Limb (tissue), 2 donors: ENCODE measurements around the gene ALK.

Source experiments
- DNase-seq, 2 donors: peaks; one replicate each; pipeline ENCODE4 v3.0.0-alpha.2; 2016; ENCODE audit errors: extremely low spot score in 2 of 2

Gene ALK

DNA sequence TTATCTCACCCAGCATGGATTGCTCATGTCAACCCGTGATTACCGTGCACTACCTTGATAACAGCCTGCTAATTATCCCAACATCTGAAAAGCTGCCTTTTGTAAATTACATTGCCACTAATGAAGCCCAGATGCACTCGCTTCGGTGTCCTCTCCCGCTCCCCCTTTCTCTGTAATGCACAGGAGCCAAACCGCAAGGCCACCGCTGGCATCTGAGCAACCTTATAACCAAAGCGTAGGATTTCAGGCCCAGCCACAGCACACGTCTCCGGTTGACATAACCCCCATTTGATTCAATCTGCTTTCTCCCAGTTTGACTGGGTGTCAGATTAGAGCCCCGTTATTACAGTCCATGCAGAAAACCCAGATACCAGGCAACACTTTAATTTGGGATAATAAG lies 341.2 kb downstream of the ALK start:
- DNase-seq: peak in 1 of 2 donors; percentile 37

DNA sequence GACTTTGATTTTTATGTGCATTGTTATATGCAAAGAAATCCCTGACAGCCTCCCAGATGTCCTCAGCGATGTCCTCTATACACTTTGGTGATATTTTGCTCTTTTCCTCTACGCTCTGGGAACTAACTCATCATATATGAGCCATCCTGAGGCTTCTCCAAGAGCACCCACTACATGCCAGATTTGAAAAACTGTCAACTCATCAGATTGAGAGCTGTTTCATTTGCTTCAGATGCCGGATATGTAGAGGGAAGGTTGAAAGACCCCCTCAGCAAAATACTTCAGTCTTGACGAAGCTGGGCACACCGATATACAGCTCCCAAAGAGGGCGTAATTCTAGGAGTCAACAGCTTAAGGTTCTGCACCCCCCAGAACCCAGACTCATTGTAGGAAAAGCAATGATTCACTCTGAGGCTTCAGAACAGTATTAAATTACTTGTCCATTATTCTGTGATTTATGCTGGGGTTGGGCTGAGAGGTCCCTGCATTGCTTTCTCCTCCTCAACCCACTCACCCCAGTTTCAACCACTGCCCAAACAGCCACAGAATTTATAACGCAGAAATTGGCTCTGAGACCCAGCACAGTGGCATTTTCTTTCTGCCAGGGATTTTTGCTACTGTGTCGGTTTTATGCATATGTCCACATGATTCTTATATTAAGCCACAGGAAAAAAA lies 341.8 kb downstream of the ALK start:
- DNase-seq: no peak

DNA sequence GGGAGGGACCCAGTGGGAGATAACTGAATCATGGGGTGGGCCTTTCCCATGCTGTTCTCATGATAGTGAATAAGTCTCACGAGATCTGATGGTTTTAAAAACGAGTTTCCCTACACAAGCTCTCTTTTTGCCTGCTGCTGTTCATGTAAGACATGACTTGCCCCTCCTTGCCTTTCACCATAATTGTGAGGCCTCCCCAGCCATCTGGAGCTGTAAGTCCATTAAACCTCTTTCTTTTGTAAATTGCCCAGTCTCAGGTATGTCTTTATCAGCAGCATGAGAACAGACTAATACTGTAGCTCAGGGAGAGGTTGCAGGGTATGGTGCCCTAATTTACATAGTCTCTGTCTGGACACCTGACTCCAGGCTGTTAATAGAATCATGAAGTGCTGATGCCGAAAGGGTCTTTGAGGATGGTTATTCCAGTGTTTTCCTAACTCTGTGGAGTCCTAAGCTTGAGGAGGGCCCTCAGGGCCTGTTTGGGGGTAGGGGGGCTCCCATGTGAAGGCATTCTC lies 343.2 kb downstream of the ALK start:
- no peak for DNase-seq

DNA sequence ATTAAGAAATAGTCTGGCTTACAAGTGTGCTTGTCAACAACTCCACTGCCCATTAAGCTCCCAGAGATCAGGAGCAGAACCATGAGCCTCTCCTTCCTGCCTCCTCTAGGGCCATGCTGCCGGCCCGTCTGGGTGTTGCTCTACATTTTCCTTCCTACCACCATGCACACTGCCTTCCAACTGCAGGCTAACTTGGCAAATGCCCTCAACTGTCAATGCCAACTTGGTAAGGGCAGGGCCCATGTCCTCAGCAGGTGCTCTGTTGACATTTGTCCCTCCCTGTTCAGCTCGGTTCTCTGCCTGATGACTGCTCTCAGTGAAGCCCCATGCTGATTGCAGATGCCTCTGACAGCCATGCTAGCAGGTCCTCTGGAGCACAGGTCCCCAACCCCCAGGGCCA lies 345.2 kb downstream of the ALK start:
- no peak for DNase-seq

DNA sequence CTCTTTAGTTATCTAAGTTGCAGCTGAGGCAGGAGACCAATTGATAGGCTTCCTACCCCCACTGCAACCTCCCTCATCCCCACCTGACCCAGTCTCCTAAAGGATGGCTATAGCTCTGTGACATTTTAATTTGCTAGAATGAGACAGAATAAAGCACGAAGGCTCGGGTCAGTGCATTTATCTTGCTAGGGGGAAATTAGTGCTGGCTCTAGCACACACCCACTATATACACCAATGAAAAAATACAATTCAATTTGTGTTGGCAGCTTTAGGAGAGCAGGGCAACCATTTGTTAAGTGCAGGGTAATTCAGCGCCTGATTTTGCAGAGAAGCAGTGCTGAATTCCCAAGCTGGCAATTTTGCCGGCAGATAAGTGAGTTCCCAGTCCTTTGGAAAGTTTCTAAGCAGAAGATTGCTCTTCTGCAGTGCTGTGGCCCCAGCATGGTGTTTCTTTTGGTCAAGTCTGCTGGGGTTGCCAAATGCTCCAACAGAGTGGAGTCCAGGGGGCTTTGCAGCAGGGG lies 346.0 kb downstream of the ALK start:
- no peak for DNase-seq

DNA sequence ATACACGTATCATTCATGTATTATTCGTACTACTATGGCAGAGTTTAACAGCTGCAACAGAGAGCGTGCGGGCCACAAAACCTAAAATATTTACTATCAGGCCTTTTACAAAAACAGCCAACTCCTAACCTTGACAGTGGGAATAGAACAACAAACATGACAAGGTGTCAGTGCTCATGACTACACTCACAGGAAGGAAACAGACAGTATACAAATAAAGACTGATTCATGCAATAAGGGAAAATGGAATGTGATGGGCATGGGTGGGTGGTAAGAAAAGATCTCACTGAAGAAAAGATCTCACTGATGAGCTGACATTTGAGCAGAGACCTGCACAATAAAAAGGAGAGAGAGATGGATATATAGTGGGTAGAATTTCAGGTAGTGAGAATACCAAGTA lies 347.8 kb downstream of the ALK start:
- DNase-seq: no peak

DNA sequence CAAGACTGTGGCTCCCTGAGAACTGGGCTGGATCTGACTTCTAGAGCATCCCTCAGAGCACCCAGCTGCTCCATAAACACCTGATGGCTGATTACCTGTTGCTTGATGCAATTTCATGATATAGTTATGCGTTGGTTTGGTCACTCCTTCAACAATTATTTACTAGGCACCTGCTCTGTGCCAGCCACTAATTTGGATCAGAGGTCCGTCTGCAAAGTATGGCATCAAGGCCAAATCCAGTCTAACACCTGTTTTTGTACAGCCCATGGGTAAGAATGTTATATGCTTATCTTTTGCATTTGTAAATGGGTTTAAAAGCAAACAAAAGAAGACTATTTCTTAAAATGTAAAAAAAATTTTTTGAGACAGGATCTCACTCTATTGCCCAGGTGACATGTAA lies 348.2 kb downstream of the ALK start:
- no peak for DNase-seq

DNA sequence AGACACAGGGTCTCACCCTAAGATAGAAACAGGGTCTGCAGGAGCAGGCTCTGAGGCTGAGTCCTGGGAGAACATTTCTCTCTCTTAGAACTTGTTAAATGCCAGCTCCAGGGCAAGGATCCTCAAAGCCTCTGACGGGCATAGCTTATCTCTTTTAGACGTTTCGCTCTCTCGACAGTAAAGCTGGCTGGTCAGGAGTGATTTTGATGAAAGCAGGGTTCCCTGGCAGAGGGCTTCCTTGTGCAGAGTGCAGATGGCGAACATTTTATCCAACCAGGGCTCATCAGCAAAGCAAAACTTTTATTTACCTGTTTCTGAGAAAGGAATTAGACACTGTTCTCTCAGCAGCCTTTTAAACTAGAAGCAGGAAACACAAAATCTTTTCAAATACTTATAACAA lies 350.8 kb downstream of the ALK start:
- DNase-seq: no peak

DNA sequence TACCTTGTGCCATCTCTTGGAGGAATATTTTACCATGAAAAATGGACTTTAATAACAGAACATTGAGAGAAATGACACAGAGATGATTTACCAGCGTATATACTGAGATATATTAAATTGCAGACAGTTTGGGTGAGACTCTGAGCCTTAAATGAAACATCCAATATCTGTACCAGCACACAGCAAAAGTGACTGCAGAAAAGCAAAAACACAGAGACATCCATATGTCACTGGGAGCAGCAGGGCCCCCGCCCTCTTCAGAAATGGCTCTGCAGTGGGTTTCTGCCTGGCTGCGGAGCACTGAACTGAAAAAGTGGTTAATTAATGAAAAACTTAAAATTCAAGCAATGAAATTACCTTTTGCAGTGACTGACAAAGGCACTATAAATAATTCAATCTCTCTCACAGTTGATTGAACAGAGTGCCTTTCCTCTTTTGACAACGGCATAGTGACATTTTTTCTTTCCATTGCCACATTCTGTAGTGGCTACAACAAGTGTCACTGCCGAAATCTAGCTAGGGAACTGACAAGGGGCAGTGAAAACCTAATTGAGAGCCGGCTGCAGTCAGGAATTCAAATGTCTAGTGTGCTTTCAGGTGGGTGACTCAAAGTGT lies 353.4 kb downstream of the ALK start:
- DNase-seq: no peak

DNA sequence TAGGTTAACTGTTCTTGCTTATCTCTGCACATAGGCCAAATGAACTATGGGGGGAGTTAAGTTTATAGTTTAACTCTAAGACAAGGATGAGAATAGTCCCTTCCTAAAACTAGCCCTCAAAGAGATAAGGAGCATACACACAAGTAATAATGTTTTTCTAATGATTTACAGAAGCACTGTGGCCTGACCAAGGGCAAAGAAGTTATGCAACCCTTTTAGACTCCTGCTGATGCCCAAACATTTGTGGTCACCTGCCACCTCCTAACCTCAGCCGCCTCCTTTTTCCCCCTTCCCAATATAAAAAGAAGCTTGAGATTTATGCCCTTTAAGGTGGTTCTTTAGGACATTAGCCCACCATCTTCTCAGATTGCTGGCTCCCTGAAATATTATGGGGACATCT lies 357.7 kb downstream of the ALK start:
- DNase-seq: no peak

DNA sequence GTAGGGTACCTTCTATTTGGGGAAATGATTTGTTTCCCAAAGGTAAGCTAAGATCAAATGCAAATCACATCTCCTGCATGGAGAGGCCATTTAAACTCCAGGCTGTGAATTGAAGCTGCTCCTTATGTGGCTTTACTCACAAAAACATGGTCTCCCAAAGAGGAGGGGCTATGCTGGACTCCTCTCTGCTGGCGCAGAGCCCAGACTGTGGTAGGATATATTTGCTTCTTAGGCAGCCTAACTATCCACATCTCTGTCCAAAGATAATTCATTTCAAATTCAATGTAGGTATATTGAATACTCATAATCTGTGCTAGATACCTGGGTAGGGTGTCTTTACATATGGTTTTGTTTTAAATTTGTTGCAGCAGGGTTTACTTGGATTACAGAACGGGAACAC lies 358.5 kb downstream of the ALK start:
- peak in 1 of 2 donors; percentile 24 for DNase-seq

DNA sequence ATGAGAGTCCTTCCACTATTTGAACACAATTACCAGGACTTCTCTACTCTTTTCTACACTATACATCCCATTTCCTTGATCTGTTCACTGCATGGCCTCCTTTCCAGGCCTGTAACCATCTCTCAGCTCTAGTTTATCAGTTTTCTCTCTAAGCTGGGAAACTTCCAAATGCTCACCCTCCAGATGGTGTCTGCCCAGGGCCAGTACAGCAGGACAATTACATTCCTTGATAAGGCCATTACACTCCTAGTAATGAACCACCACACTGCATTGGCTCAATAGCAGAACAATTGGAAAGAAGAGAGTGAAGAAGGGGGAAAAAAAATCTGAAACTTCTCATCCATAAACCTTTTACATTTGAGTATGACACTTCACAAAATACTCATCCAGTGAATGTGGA lies 359.1 kb downstream of the ALK start:
- DNase-seq: no peak

DNA sequence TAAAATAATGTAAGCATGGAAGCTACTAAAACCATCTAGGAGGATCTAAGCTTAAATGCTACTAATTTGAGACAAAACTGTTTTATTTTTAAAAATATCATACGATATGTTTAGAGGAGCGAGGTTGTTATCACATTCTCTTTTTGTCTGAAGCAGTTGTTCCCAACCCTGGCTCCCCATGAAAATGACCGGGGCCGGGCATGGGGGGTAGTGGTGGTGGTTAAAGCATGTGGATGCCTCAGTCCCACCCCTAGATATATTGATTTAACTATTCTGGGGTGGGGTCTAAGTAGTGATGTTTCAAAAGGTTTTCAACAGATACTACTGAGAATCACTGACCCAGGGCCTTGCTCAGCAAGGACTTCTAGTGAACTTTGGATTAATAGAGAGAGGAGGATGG lies 359.8 kb downstream of the ALK start:
- DNase-seq: no peak

DNA sequence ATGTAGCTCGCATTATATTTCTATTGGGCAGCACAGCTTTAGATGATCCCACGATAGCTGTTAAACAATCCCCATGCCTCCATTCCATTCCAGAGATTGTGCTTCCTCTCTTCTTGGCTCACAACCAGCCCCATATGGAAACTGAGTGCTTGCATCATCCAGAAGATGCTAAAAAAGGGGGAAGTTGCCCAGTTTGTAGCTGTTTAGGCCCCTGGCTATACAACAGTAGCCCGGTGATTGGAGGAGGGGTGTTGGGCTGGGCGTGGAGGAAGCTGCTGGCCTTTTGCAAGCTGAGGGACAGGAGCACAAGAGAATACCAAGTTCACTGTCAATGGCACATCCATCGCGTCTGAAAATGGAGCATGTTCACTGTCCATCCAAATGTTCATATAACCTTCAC lies 360.2 kb downstream of the ALK start:
- peak in 1 of 2 donors; percentile 27 for DNase-seq

DNA sequence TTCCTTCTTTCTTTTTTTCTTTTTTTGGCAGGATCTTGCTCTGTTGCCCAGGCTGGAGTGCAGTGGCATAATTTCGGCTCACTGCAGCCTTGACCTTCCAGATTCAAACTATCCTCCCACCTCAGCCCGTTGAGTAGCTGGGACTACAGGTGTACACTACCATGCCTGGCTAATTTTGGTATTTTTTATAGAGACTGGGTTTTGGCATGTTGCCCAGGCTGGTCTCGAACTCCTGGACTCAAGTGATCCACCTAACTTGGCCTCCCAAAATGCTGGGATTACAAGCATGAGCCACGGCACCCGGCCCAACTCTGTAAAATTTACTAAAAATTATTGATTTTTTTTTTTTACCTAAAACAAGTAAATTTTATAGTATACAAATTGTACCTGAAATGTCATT lies 360.8 kb downstream of the ALK start:
- DNase-seq: no peak

DNA sequence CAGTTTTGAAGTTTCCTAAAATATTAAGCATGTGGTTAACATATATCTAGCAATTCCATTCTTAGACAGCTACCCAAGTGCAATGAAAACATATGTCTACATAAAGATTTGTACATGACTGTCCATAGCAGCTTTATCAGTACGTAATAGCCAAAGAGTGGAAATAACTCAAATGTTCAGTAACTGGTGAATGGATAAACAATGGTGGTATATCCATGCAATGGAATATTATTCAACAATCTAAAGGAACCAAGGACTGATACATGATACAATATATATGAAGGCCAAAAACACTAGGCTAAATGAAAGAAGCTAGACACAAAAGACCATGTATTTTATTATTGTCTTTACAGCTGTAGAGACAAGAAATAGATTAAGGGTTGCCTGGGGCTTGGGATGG lies 361.4 kb downstream of the ALK start:
- DNase-seq: no peak

DNA sequence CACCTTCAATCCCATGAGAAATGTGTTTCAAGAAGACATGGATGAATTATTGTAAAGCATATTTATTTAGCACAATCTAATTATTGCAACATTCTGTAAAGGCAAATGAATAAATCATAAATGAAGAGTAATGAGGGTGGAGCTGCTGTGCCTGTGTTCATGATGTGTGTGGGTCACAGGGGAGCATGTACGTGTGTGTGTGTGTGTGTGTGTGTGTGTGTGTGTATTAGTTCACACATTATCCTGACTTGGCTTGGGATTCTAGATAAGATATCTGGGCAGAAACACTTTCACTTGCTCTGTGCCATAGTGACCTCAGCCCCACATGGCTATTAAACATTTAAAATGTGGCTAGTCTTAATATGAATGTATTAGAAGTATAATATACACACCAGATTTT lies 361.8 kb downstream of the ALK start:
- no peak for DNase-seq

DNA sequence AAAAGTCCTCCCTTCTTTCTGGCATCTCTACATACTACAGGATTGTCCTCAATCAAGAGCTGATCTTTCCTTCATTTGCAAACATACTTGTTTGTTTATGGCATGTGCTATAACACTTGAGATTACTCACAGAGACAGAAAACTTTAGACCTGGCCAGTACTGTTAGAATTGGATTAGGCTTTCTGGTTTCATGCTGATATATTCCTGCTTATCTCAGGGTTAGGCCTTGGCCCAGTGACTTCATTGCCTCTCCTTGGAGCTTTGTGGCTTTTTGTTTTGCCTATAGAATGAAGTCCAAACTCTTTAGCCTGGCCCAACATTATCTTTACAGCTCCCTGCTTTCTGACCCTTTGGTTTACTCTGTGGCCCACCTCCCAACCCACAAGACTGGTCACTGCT lies 363.3 kb downstream of the ALK start:
- DNase-seq: no peak

DNA sequence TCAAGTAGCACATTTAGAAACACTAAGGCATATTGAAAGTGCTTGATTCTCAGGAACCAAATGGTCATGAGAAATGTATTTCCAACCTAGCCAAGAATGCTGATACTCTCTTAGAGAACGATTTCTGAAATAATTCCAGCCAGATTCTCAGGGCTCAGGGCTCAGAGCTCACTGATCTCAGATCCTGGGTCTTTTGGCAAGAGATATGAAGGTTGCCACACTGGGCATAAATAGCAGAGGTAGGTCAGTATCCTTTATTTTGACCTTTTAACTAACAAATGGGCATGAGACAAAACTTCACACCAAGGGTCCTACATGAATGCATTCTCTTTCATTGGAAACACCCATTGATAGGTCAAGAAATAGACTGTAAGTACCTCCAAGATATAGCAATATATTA lies 364.1 kb downstream of the ALK start:
- DNase-seq: no peak

DNA sequence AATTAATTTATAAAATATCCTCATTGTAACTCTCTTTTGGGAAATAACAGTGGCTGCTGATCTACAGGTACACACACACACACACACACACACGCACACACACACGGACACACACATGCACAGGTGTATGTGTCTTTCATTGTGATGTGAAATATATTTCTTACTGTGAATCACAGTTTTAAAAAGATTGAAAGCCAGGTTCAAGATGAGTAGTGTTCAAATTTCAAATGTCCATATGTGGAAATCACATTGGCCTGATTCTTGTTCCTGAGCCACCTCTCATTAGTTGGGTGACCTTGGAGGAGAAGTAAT lies 372.4 kb downstream of the ALK start:
- DNase-seq: no peak

DNA sequence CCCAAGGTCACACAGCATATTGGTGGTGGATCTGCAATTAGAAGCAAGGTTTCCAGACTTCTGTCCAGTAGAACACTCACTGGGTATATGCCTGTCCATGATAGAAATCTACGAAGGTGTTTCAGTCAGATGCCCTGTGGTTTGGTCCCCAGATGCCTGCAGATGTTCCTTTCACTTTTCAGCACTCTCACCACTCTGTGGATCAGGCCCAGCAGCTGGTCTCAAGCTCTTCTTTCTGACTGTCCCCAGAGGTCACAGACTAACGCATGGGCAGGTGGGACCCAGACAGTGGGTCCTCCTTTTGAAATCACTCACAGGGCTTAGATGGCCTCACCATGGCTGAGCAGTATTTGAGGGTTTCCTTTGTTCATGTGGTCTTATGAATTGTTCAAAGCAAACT lies 376.5 kb downstream of the ALK start:
- no peak for DNase-seq

DNA sequence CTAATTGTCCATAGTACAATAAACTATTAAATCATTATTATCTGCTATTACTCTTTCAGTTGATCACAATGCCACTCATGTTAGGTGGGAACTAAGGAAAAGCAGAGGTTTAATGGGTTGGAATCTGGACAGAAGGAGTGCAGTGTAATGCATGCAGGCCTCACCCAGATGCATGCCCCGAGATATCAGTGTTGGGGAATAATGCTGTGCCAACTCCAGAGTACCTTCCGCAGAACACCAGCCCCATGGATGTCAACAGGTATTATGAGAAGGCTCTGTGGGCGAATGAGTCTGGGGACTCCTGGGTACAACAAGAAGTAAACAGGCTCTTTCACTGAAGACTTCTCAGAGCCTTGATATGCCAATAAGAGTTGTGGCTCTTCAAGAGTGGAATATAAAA lies 377.4 kb downstream of the ALK start:
- no peak for DNase-seq

DNA sequence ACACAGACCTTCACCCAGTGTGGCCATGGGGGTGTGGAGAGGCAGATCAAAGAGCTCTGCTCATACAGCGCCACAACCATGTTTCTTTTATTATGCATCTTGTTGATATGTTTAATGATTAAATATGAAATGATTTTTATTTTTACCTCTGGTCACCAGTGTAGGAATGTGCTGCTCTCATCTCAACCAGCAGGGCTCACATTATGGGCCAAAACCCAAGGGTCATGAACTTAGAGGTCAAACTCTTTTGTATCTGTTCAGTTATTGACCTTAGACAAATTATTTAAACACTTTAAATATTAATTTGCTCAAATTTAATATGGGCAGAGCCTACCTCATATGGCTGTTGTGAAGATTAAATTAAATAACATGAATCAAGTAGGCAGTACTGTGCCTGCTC lies 386.2 kb downstream of the ALK start:
- no peak for DNase-seq
